DOHH2 (cell line): ENCODE measurements around the gene CRACR2A.

Experiments
- H3F3A ChIP-seq: fragments of 200-600 bp; sonication (generic), shearing (Covaris generic); 2 replicates; pipeline ENCODE4 v1.6.0; 2016; ENCODE audit warnings: antibody characterized with exemption, mild to moderate bottlenecking; ENCODE audit not compliant: control insufficient read depth, insufficient read depth
- H3K27ac ChIP-seq: fragments of 200-600 bp; sonication (generic); 2 replicates; pipeline ENCODE4 v1.5.1; 2014; ENCODE audit warnings: low read depth, mild to moderate bottlenecking, low read length, moderate library complexity
- H3K27me3 ChIP-seq: fragments of 200-600 bp; sonication (generic); 2 replicates; pipeline ENCODE4 v1.6.1; 2014; ENCODE audit warnings: mild to moderate bottlenecking, low read length, mixed read lengths; ENCODE audit not compliant: control insufficient read depth
- H3K36me3 ChIP-seq: fragments of 200-600 bp; sonication (generic); 2 replicates; pipeline ENCODE4 v1.6.1; 2014; ENCODE audit warnings: mild to moderate bottlenecking, low read length, moderate library complexity, mixed read lengths; ENCODE audit not compliant: control insufficient read depth
- H3K4me1 ChIP-seq: fragments of 200-600 bp; sonication (generic); 2 replicates; pipeline ENCODE4 v1.6.1; 2014; ENCODE audit warnings: mild to moderate bottlenecking, low read length, mixed read lengths; ENCODE audit not compliant: control insufficient read depth
- H3K4me2 ChIP-seq: fragments of 200-600 bp; sonication (generic); 2 replicates; pipeline ENCODE4 v1.6.0; 2014; ENCODE audit warnings: mild to moderate bottlenecking, low read length, moderate library complexity
- H3K4me3 ChIP-seq: fragments of 200-600 bp; sonication (generic); 2 replicates; pipeline ENCODE4 v1.5.1; 2014; ENCODE audit warnings: mild to moderate bottlenecking, low read length, mixed read lengths
- H3K79me2 ChIP-seq: fragments of 200-600 bp; sonication (generic); 2 replicates; pipeline ENCODE4 v1.6.1; 2014; ENCODE audit warnings: mild to moderate bottlenecking, low read length, mixed read lengths; ENCODE audit not compliant: control insufficient read depth
- H3K9me2 ChIP-seq: fragments of 200-600 bp; sonication (generic); replicated peaks from 2 replicates; pipeline ENCODE4 v1.6.1; 2014; ENCODE audit warnings: mild to moderate bottlenecking, low read length, mixed read lengths; ENCODE audit not compliant: control insufficient read depth
- H3K9me3 ChIP-seq: fragments of 200-600 bp; sonication (generic); 2 replicates; pipeline ENCODE4 v1.6.1; 2014; ENCODE audit warnings: antibody characterized with exemption, low read length, mixed read lengths; ENCODE audit not compliant: control insufficient read depth, insufficient read depth
- H4K20me1 ChIP-seq: fragments of 200-600 bp; sonication (generic); 2 replicates; pipeline ENCODE4 v1.6.0; 2014; ENCODE audit warnings: low read depth, mild to moderate bottlenecking, antibody characterized with exemption, low read length, moderate library complexity; ENCODE audit not compliant: control insufficient read depth, insufficient read depth
- CTCF ChIP-seq: fragments of 200-600 bp; sonication (generic); IDR thresholded peaks from one replicate; pipeline ENCODE4 v1.5.1; 2014; ENCODE audit warnings: antibody characterized with exemption, mild to moderate bottlenecking, low read depth, low read length; ENCODE audit not compliant: poor library complexity, severe bottlenecking
- EZH2phosphoT487 ChIP-seq: fragments of 200-600 bp; sonication (generic); IDR thresholded peaks from 2 replicates; pipeline ENCODE4 v1.6.1; 2017; ENCODE audit warnings: borderline replicate concordance, mild to moderate bottlenecking, antibody characterized with exemption, low read length, moderate library complexity, mixed read lengths

CRACR2A gene

DNA sequence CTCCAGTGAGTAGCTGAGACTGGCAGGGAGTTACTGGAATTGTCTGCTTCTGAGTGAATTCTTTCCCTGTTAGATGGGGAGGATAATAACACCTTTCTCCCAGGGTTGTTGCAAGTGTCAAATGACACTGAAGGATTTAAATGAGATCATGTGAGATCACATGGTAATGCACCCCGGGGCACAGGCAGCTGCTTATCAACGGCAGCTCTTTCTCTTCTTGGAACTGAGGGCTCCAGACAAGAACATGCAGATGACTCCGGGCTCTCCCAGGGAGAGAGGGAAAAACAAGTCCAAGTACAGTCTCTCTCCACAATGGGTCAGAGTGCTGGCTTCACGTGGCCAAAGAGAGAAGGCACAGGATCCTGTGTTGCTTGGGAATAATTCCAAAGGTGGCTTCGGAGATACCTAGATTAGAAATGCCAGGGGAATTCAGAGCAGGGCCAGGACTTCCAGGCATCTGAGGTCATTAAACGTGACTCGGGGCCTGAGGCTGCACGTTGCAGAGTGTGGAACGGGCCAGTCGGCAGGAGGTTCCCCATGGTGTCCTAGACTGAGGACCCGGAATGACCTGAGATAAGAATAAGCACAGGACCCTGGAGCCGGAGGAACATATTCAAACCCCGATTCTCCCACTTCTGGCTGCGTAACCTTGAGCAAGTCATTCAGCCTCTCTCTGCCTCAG lies 152.7 kb downstream of the CRACR2A start:
- Histone ChIP-seq H3K4me3 (no peak overlapping the region), H3K4me2 (no peak overlapping the region), H4K20me1 (no peaks in the 10 kb centered on the region), H3K27me3 (peaks cover 9% of the 10 kb centered on the region), H3K9me2 (no peaks in the 10 kb centered on the region), H3K79me2 (no peaks in the 10 kb centered on the region), H3K4me1 (no peaks in the 10 kb centered on the region), H3K36me3 (no peaks in the 10 kb centered on the region), H3F3A (no peaks in the 10 kb centered on the region), H3K27ac (no peak overlapping the region), H3K9me3 (no peaks in the 10 kb centered on the region)
- no peak for TF ChIP-seq EZH2phosphoT487
- no peak for TF ChIP-seq CTCF

DNA sequence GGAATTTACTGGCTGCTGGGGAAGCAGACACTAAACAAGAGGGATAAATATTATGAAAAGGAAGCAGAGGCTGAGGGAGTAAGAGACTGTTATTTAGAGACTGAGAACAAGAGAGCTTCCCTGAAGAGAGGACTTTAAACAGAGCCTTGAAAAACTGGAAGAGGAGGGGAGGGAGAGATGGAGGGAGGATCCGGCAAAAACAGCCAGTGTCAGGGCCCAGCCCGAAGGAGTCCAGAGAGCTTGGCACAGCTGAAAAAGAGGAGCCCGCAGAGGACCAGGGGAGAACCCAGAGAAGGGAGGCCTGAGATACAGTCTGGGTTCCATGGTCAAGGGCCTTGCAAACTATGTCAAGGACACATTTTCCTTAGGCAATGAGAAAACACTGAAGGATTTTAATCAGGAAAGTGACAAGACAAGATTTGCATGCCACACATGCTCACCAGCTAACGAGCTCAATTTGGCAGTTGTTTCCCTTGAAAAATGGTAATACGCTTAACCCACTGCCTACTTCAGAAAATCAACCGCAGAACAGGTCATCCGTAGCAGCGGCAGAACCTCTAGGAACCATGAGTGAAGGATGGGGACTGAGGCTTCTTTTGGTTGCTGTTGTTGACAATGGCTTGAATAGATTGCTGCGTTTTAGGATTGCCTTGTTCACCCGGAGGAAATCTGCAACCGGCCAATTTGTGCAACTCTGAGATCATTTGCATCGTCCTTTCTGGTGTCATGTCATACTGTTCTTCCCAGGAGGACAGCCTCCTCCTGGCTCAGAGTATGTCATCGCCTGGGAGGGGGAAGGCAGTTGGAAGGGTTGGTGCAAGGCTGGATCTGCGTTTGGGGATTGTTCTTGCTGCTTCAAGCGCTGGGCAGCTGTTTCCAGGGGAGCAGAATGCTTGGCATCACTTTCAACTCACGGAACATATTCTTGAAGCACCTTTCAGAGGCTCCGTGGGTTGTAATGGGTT lies 153.7 kb downstream of the CRACR2A start:
- TF ChIP-seq EZH2phosphoT487 (no peak), CTCF (no peak)
- no peaks in the 10 kb centered on the region for H3K36me3 ChIP-seq
- no peaks in the 10 kb centered on the region for H3K79me2 ChIP-seq
- H3K4me2 ChIP-seq: no peak overlapping the region
- no peaks in the 10 kb centered on the region for H3K9me3 ChIP-seq
- H3K4me1 ChIP-seq: no peaks in the 10 kb centered on the region
- H4K20me1 ChIP-seq: no peaks in the 10 kb centered on the region
- no peaks in the 10 kb centered on the region; the same call in 1 of the 2 replicates for H3K27me3 ChIP-seq
- no peak overlapping the region for H3K4me3 ChIP-seq
- no peaks in the 10 kb centered on the region for H3F3A ChIP-seq
- no peaks in the 10 kb centered on the region for H3K9me2 ChIP-seq
- H3K27ac ChIP-seq: no peak overlapping the region

- Histone ChIP-seq H3F3A (no peaks in the 10 kb centered on the region), H3K27me3 (no peaks in the 10 kb centered on the region), H3K79me2 (no peaks in the 10 kb centered on the region), H3K4me2 (no peak overlapping the region), H3K9me2 (no peaks in the 10 kb centered on the region), H3K36me3 (no peaks in the 10 kb centered on the region), H3K9me3 (no peaks in the 10 kb centered on the region), H3K27ac (no peak overlapping the region), H3K4me1 (no peaks in the 10 kb centered on the region), H3K4me3 (no peak overlapping the region), H4K20me1 (no peaks in the 10 kb centered on the region)
- TF ChIP-seq CTCF (no peak), EZH2phosphoT487 (no peak)
Observed at GRCh38 chr12:3597526-3598210, 155.2 kb downstream of the CRACR2A start.
